C4-2B (cell line): ENCODE measurements around the gene ASPN.

ENCODE experiments used
- CTCF ChIP-seq: fragments of 450-650 bp; conservative IDR thresholded peaks from 2 replicates; pipeline ENCODE4 v1.5.1; 2017; ENCODE audit warnings: mild to moderate bottlenecking
- ZFX ChIP-seq: fragments of 450-650 bp; IDR thresholded peaks from 2 replicates; pipeline ENCODE4 v1.6.1; 2017

DNA sequence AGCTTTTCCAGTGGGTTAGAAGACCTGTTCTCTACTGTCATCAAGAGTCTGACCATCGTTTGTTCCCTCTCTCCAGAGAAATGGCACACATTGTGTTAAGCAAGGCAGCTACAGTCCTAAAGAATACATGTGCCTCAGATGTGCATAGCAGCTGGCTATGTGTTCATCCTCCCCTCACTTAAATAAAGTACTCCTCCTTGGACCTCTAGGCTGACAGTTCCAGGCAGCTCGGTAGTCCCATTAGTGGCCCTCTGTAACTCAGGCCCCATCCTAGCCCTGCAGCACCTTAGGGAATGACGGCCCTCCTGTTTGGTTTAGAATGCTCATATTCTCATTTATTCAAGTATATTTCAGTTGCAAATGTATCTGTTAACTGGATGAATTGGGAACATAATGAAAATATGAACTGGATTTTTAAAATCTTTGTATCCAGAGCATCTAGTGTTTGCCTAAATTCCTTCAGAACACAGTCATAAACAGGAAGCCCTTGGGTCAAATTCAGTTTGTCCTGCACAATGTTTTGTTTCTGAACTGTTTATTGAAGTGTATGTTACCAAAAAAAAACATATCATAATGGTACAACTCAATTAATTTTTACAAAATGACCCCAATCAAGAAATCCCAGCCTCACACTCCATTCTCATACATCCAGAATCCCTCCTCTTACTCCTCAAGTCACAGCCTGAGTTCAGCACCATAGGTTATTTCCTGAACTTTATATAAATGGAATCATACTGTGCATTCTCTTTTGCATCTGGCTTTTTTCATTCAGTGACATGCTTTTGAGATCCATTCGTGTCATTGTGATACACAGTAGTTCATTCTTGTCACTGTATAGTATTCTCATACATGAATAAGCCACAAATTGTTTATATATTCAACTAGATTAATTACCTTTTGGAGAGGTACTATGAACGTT lies 1.6 kb upstream of the ASPN start:
- TF ChIP-seq CTCF (no peak), ZFX (no peak)
